ENCODE data around the gene GMPS.
A peak's percentile ranks its signal among the peaks of the same experiment; 100 is the strongest.
"Not testable (repeated sequence)": the region's sequence is repeated elsewhere in the genome, so short reads cannot be mapped to it uniquely, and the experiment has no call there.

The GMPS gene

DNA sequence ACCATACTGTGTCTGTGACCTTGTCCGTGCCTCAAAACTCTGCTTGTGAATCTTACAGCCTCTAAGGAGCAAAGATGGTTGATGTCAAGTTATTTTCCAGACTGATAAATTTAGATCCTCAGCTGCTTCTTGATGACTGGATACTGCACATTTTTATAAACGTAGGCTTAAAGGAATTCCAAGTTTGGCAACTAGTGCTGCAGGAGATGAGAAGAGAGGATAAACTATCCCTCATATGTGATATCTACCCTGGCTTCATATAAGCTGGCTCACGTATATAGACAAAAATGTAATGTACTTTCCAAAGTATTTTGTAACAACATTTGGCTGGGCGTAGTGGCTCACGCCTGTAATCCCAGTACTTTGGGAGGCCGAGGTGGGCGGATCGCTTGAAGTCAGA lies 89.6 kb downstream of the GMPS start:
- Histone ChIP-seq H3K18ac (ENCODE audit: low read length) (no peak overlapping the region), H4K91ac (ENCODE audit: low read depth, low read length) (no peak overlapping the region), H3K4ac (ENCODE audit: low read depth, low read length) (no peak overlapping the region), H4K8ac (ENCODE audit: low read depth, low read length) (no peak overlapping the region), H3K79me2 (ENCODE audit: control insufficient read depth, insufficient read depth, low read length, poor library complexity) (no peaks in the 10 kb centered on the region), H2BK12ac (ENCODE audit: low read length) (no peak overlapping the region), H2AK5ac (ENCODE audit: low read length) (no peak overlapping the region), H3K36me3 (ENCODE audit: control insufficient read depth in 1 of 2, insufficient read depth in 2 of 2, low read length in 2 of 2) (no peaks in the 10 kb centered on the region), H2BK5ac (ENCODE audit: low read depth, low read length, poor library complexity) (no peak overlapping the region), H3K27ac (ENCODE audit: low read depth, low read length) (no peak overlapping the region), H3K4me1 (ENCODE audit: control insufficient read depth in 1 of 2, insufficient read depth in 2 of 2, low read length in 2 of 2) (no peaks in the 10 kb centered on the region), H3K79me1 (ENCODE audit: low read length) (no peaks in the 10 kb centered on the region), H3K9ac (ENCODE audit: low read length) (no peak overlapping the region), H3K14ac (ENCODE audit: low read length) (no peak overlapping the region), H3K4me2 (ENCODE audit: low read length) (no peak overlapping the region), H3K27me3 (ENCODE audit: insufficient read depth, low read length) (no peaks in the 10 kb centered on the region), H4K12ac (ENCODE audit: low read depth, low read length) (no peak overlapping the region), H2AFZ (ENCODE audit: insufficient read depth, low read length, poor library complexity) (no peak overlapping the region), H3K23ac (ENCODE audit: low read length) (no peak overlapping the region), H3K9me3 (ENCODE audit: insufficient read depth, low read depth, low read length) (no peaks in the 10 kb centered on the region), H2BK120ac (ENCODE audit: insufficient read depth, low read length, poor library complexity) (no peak overlapping the region), H3K4me3 (ENCODE audit: low read depth, low read length) (no peak overlapping the region)
- no CpG with 5 or more reads among the region's 8 CpGs for WGBS (ENCODE audit: extremely low coverage, insufficient coverage, insufficient read length)
- peak; percentile 53 to 86 for DNase-seq

DNA sequence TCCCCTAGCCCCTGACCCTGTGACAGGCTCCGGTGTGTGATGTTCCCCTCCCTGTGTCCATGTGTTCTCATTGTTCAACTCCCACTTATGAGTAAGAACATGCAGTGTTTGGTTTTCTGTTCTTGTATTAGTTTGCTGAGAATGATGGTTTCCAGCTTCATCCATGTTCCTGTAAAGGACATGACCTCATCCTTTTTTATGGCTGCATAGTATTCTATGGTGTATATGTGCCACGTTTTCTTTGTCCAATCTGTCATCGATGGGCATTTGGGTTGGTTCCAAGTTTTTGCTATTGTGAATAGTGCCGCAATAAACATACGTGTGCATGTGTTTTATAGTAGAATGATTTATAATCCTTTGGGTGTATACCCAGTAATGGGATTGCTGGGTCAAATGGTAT lies 90.6 kb downstream of the GMPS start:
- H3K18ac ChIP-seq (ENCODE audit: low read length); H3K36me3 ChIP-seq (ENCODE audit: control insufficient read depth in 1 of 2, insufficient read depth in 2 of 2, low read length in 2 of 2); H3K79me1 ChIP-seq (ENCODE audit: low read length); H3K4ac ChIP-seq (ENCODE audit: low read depth, low read length); H2AFZ ChIP-seq (ENCODE audit: insufficient read depth, low read length, poor library complexity); H2BK5ac ChIP-seq (ENCODE audit: low read depth, low read length, poor library complexity); H3K14ac ChIP-seq (ENCODE audit: low read length); DNase-seq; H4K8ac ChIP-seq (ENCODE audit: low read depth, low read length); H3K27me3 ChIP-seq (ENCODE audit: insufficient read depth, low read length); H3K4me2 ChIP-seq (ENCODE audit: low read length); H3K23ac ChIP-seq (ENCODE audit: low read length); H3K4me1 ChIP-seq (ENCODE audit: control insufficient read depth in 1 of 2, insufficient read depth in 2 of 2, low read length in 2 of 2); H2AK5ac ChIP-seq (ENCODE audit: low read length); H2BK120ac ChIP-seq (ENCODE audit: insufficient read depth, low read length, poor library complexity); H4K91ac ChIP-seq (ENCODE audit: low read depth, low read length); H4K12ac ChIP-seq (ENCODE audit: low read depth, low read length); H3K9ac ChIP-seq (ENCODE audit: low read length); H2BK12ac ChIP-seq (ENCODE audit: low read length); H3K79me2 ChIP-seq (ENCODE audit: control insufficient read depth, insufficient read depth, low read length, poor library complexity); H3K9me3 ChIP-seq (ENCODE audit: insufficient read depth, low read depth, low read length); H3K27ac ChIP-seq (ENCODE audit: low read depth, low read length); H3K4me3 ChIP-seq (ENCODE audit: low read depth, low read length): not testable (repeated sequence)
- no CpG with 5 or more reads among the region's 5 CpGs for WGBS (ENCODE audit: extremely low coverage, insufficient coverage, insufficient read length)

DNA sequence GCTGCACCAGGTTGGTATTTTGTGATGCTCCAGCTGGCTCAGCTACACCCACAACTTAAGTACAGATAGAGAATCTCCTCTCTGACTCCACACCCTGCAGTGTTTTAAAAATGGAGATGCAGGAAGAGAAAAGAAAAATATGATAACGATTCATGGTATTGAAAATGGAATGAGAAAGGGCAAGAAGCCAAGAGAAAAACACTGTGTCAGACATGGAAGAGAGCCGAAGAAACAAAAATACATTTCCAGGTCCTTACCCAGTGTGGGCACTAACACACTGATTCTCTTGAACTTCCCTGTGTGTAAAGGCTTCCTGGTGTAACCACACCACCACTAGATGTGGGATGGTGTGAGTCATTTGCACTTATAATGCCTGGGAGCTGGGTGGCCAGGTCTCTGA lies 93.1 kb downstream of the GMPS start:
- Histone ChIP-seq H3K4me2 (ENCODE audit: low read length) (no peak overlapping the region), H3K4me3 (ENCODE audit: low read depth, low read length) (no peak overlapping the region), H3K14ac (ENCODE audit: low read length) (no peak overlapping the region), H3K4ac (ENCODE audit: low read depth, low read length) (no peak overlapping the region), H2AFZ (ENCODE audit: insufficient read depth, low read length, poor library complexity) (no peak overlapping the region), H2AK5ac (ENCODE audit: low read length) (no peak overlapping the region), H3K18ac (ENCODE audit: low read length) (no peak overlapping the region), H4K91ac (ENCODE audit: low read depth, low read length) (no peak overlapping the region), H2BK120ac (ENCODE audit: insufficient read depth, low read length, poor library complexity) (no peak overlapping the region), H2BK12ac (ENCODE audit: low read length) (no peak overlapping the region), H4K12ac (ENCODE audit: low read depth, low read length) (no peak overlapping the region), H3K79me2 (ENCODE audit: control insufficient read depth, insufficient read depth, low read length, poor library complexity) (no peaks in the 10 kb centered on the region), H3K9ac (ENCODE audit: low read length) (no peak overlapping the region), H3K4me1 (ENCODE audit: control insufficient read depth in 1 of 2, insufficient read depth in 2 of 2, low read length in 2 of 2) (no peaks in the 10 kb centered on the region), H3K9me3 (ENCODE audit: insufficient read depth, low read depth, low read length) (no peaks in the 10 kb centered on the region), H3K79me1 (ENCODE audit: low read length) (no peaks in the 10 kb centered on the region), H3K27me3 (ENCODE audit: insufficient read depth, low read length) (no peaks in the 10 kb centered on the region), H3K36me3 (ENCODE audit: control insufficient read depth in 1 of 2, insufficient read depth in 2 of 2, low read length in 2 of 2) (no peaks in the 10 kb centered on the region), H3K23ac (ENCODE audit: low read length) (no peak overlapping the region), H3K27ac (ENCODE audit: low read depth, low read length) (no peak overlapping the region), H2BK5ac (ENCODE audit: low read depth, low read length, poor library complexity) (no peak overlapping the region), H4K8ac (ENCODE audit: low read depth, low read length) (no peak overlapping the region)
- no CpG with 5 or more reads among the region's 2 CpGs for WGBS (ENCODE audit: extremely low coverage, insufficient coverage, insufficient read length)
- peak; percentile 44 to 67 for DNase-seq

DNA sequence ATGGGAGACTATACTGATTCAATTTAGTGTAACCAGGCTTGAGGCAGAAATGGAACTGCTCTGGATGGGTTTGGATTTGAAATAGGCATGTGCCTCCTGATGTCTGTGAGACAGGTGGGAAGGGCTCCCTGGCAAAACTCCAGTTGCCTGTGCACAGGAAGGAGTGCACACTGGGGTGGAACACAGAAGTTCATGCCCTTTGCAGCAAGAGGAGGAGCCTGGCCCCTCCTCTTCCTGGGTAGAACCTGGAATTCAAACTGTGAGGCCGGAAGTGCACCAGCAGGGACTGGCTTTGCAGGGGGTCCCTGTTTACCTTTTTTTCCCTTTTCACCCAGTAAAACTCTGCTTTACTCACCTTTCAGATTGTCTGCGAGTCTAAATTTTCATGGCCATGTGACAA lies 99.9 kb downstream of the GMPS start:
- H3K9me3 ChIP-seq (ENCODE audit: insufficient read depth, low read depth, low read length): no peaks in the 10 kb centered on the region
- H3K36me3 ChIP-seq (ENCODE audit: control insufficient read depth in 1 of 2, insufficient read depth in 2 of 2, low read length in 2 of 2): no peaks in the 10 kb centered on the region
- no peak overlapping the region for H2BK120ac ChIP-seq (ENCODE audit: insufficient read depth, low read length, poor library complexity)
- no peak overlapping the region for H3K14ac ChIP-seq (ENCODE audit: low read length)
- no peak overlapping the region for H2BK5ac ChIP-seq (ENCODE audit: low read depth, low read length, poor library complexity)
- H3K9ac ChIP-seq (ENCODE audit: low read length): no peak overlapping the region
- DNase-seq: no peak
- no peaks in the 10 kb centered on the region for H3K27me3 ChIP-seq (ENCODE audit: insufficient read depth, low read length)
- no peak overlapping the region for H3K27ac ChIP-seq (ENCODE audit: low read depth, low read length)
- no peak overlapping the region for H3K18ac ChIP-seq (ENCODE audit: low read length)
- no peak overlapping the region for H2AFZ ChIP-seq (ENCODE audit: insufficient read depth, low read length, poor library complexity)
- no peak overlapping the region for H4K91ac ChIP-seq (ENCODE audit: low read depth, low read length)
- H3K4me2 ChIP-seq (ENCODE audit: low read length): no peak overlapping the region
- no peaks in the 10 kb centered on the region for H3K4me1 ChIP-seq (ENCODE audit: control insufficient read depth in 1 of 2, insufficient read depth in 2 of 2, low read length in 2 of 2)
- no peak overlapping the region for H2AK5ac ChIP-seq (ENCODE audit: low read length)
- no peak overlapping the region for H3K23ac ChIP-seq (ENCODE audit: low read length)
- no peak overlapping the region for H4K12ac ChIP-seq (ENCODE audit: low read depth, low read length)
- H4K8ac ChIP-seq (ENCODE audit: low read depth, low read length): no peak overlapping the region
- H3K79me2 ChIP-seq (ENCODE audit: control insufficient read depth, insufficient read depth, low read length, poor library complexity): no peaks in the 10 kb centered on the region
- H3K79me1 ChIP-seq (ENCODE audit: low read length): no peaks in the 10 kb centered on the region
- no peak overlapping the region for H3K4me3 ChIP-seq (ENCODE audit: low read depth, low read length)
- H2BK12ac ChIP-seq (ENCODE audit: low read length): no peak overlapping the region
- WGBS (ENCODE audit: extremely low coverage, insufficient coverage, insufficient read length): no CpG with 5 or more reads among the region's 2 CpGs
- no peak overlapping the region for H3K4ac ChIP-seq (ENCODE audit: low read depth, low read length)
